H9 (cell line): ENCODE data around the gene NR1H4. TPM values are rescaled to one million over a fixed set of nuclear protein-coding genes. Genes with fewer than 3 reads are reported as not detected.

ENCODE experiments used
- DNase-seq: peaks from one replicate; pipeline ENCODE4 v3.0.0-alpha.2; 2017
- H2AFZ ChIP-seq: one replicate; pipeline ENCODE4 v1.6.1; 2013; ENCODE audit warnings: mild to moderate bottlenecking, low read length, control low read depth, moderate library complexity
- H2AK5ac ChIP-seq: 2 replicates; pipeline ENCODE4 v1.6.1; 2013; ENCODE audit warnings: low read length, control low read depth, mixed read lengths; ENCODE audit not compliant: insufficient read length
- H2BK120ac ChIP-seq: one replicate; pipeline ENCODE4 v1.6.1; 2013; ENCODE audit warnings: low read depth, mild to moderate bottlenecking, low read length, control low read depth, inconsistent platforms; ENCODE audit not compliant: poor library complexity, severe bottlenecking
- H2BK12ac ChIP-seq: 2 replicates; pipeline ENCODE4 v1.6.1; 2013; ENCODE audit warnings: low read length, control low read depth, mixed read lengths, low read depth; ENCODE audit not compliant: insufficient read length
- H2BK15ac ChIP-seq: 2 replicates; pipeline ENCODE4 v1.6.1; 2013; ENCODE audit warnings: low read depth, low read length, control low read depth
- H2BK20ac ChIP-seq: one replicate; pipeline ENCODE4 v1.6.1; 2013; ENCODE audit warnings: low read depth, mild to moderate bottlenecking, low read length, control low read depth, inconsistent platforms; ENCODE audit not compliant: poor library complexity, severe bottlenecking
- H2BK5ac ChIP-seq: 2 replicates; pipeline ENCODE4 v1.6.1; 2013; ENCODE audit warnings: low read length, control low read depth, mixed read lengths; ENCODE audit not compliant: insufficient read length
- H3K14ac ChIP-seq: 2 replicates; pipeline ENCODE4 v1.6.1; 2013; ENCODE audit warnings: low read length, control low read depth; ENCODE audit not compliant: insufficient read depth
- H3K18ac ChIP-seq: 2 replicates; pipeline ENCODE4 v1.6.1; 2013; ENCODE audit warnings: low read depth, mild to moderate bottlenecking, mixed read lengths, low read length, control low read depth; ENCODE audit not compliant: insufficient read length
- H3K23ac ChIP-seq: 2 replicates; pipeline ENCODE4 v1.6.1; 2013; ENCODE audit warnings: low read length, control low read depth, mixed read lengths, low read depth; ENCODE audit not compliant: insufficient read length
- H3K23me2 ChIP-seq: 2 replicates; pipeline ENCODE4 v1.6.1; 2013; ENCODE audit warnings: low read depth, mild to moderate bottlenecking, mixed read lengths, low read length, control low read depth; ENCODE audit not compliant: insufficient read length, poor library complexity, severe bottlenecking
- H3K27ac ChIP-seq: 2 replicates; pipeline ENCODE4 v1.5.1; 2013; ENCODE audit warnings: low read length, control low read depth, mixed read lengths, low read depth; ENCODE audit not compliant: insufficient read length
- H3K27me3 ChIP-seq: 2 replicates; pipeline ENCODE4 v1.6.1; 2013; ENCODE audit warnings: low read length, control low read depth, inconsistent platforms; ENCODE audit not compliant: insufficient read depth
- H3K4ac ChIP-seq: 2 replicates; pipeline ENCODE4 v1.6.1; 2013; ENCODE audit warnings: low read depth, mild to moderate bottlenecking, control low read depth, inconsistent platforms, low read length, moderate library complexity
- H3K4me1 ChIP-seq: 2 replicates; pipeline ENCODE4 v1.6.1; 2013; ENCODE audit warnings: low read length, control low read depth, inconsistent platforms; ENCODE audit not compliant: insufficient read depth
- H3K4me2 ChIP-seq: 2 replicates; pipeline ENCODE4 v1.6.1; 2013; ENCODE audit warnings: low read length, control low read depth, mixed read lengths; ENCODE audit not compliant: insufficient read length, insufficient read depth
- H3K56ac ChIP-seq: 2 replicates; pipeline ENCODE4 v1.6.1; 2013; ENCODE audit warnings: low read depth, mild to moderate bottlenecking, mixed read lengths, low read length, control low read depth; ENCODE audit not compliant: insufficient read length
- H3K79me1 ChIP-seq: 2 replicates; pipeline ENCODE4 v1.6.1; 2013; ENCODE audit warnings: low read depth, mild to moderate bottlenecking, moderate library complexity, low read length, control low read depth, inconsistent platforms; ENCODE audit not compliant: insufficient read depth, poor library complexity, severe bottlenecking
- H3K79me2 ChIP-seq: 2 replicates; pipeline ENCODE4 v1.6.1; 2013; ENCODE audit warnings: low read length, control low read depth, inconsistent platforms; ENCODE audit not compliant: insufficient read depth
- H3K9ac ChIP-seq: 2 replicates; pipeline ENCODE4 v1.6.1; 2013; ENCODE audit warnings: low read length, control low read depth, mixed read lengths; ENCODE audit not compliant: insufficient read length; ENCODE audit errors: extremely low read depth
- H3K9me3 ChIP-seq: one replicate; pipeline ENCODE4 v1.6.1; 2013; ENCODE audit warnings: low read depth, low read length, inconsistent platforms; ENCODE audit not compliant: control insufficient read depth
- H3T11ph ChIP-seq: one replicate; pipeline ENCODE4 v1.6.1; 2013; ENCODE audit warnings: mild to moderate bottlenecking, low read length, control low read depth, inconsistent platforms
- H4K20me1 ChIP-seq: one replicate; pipeline ENCODE4 v1.6.1; 2013; ENCODE audit not compliant: control insufficient read depth, insufficient read length, insufficient read depth
- H4K5ac ChIP-seq: 2 replicates; pipeline ENCODE4 v1.6.1; 2013; ENCODE audit warnings: low read depth, mild to moderate bottlenecking, mixed read lengths, low read length, control low read depth; ENCODE audit not compliant: insufficient read length
- H4K8ac ChIP-seq: replicated peaks from 2 replicates; pipeline ENCODE4 v1.6.1; 2013; ENCODE audit warnings: low read length, control low read depth, mixed read lengths, low read depth; ENCODE audit not compliant: insufficient read length
- H4K91ac ChIP-seq: 2 replicates; pipeline ENCODE4 v1.6.1; 2013; ENCODE audit warnings: low read depth, mild to moderate bottlenecking, moderate library complexity, mixed read lengths, low read length, control low read depth; ENCODE audit not compliant: insufficient read length
- H3K27ac Mint-ChIP-seq, 3 experiments: 2 replicates in 2 of 3; 3 replicates in 1 of 3; pipeline ENCODE4 v1.8.0; 2020 to 2021; ENCODE audit warnings: mixed read lengths in 3 of 3, mild to moderate bottlenecking in 1 of 3, moderate library complexity in 1 of 3
- H3K27me3 Mint-ChIP-seq: 2 replicates; pipeline ENCODE4 v1.8.0; 2021; ENCODE audit warnings: low read depth, mild to moderate bottlenecking, moderate library complexity, mixed read lengths
- H3K36me3 Mint-ChIP-seq, 3 experiments: 2 replicates in 2 of 3; 3 replicates in 1 of 3; pipeline ENCODE4 v1.8.0; 2020 to 2021; ENCODE audit warnings: low read depth in 3 of 3, mixed read lengths in 3 of 3; ENCODE audit not compliant: insufficient read depth in 1 of 3
- H3K4me1 Mint-ChIP-seq, 2 experiments: 2 replicates each; pipeline ENCODE4 v1.8.0; 2020; ENCODE audit warnings: mixed read lengths in 2 of 2
- H3K4me3 Mint-ChIP-seq, 2 experiments: 2 replicates in 1 of 2; 3 replicates in 1 of 2; pipeline ENCODE4 v1.8.0; 2020 to 2021; ENCODE audit warnings: mild to moderate bottlenecking in 2 of 2, mixed read lengths in 2 of 2, moderate library complexity in 1 of 2
- H3K9me3 Mint-ChIP-seq, 2 experiments: 2 replicates in 1 of 2; 3 replicates in 1 of 2; pipeline ENCODE4 v1.8.0; 2020; ENCODE audit warnings: mild to moderate bottlenecking in 2 of 2, mixed read lengths in 2 of 2, moderate library complexity in 1 of 2
- WGBS: extraction: QIAGEN DNeasy Blood & Tissue Kit; methylation state at CpG from one replicate; pipeline ENCODE4 v1.1.7; 2013; ENCODE audit warnings: missing lambda C conversion rate, low lambda C conversion rate, mixed read lengths; ENCODE audit not compliant: insufficient read length; ENCODE audit errors: extremely low coverage; 5-methylcytosine and 5-hydroxymethylcytosine counted together
- total RNA-seq: library from RNA; stranded (reverse); gene quantifications from 2 replicates; pipeline ENCODE4 v1.2.1, GENCODE V29; 2021
- TF ChIP-seq, protein P1 (sequence below): fragments of 200-600 bp; sonication (generic); conservative IDR thresholded peaks from 3 replicates; pipeline ENCODE4 v1.8.0; 2021; ENCODE audit warnings: antibody characterized with exemption, mild to moderate bottlenecking

NR1H4 gene
- total RNA-seq, 1 experiment from 2014 or later = not detected

- Mint-ChIP-seq H3K27ac (no peak overlapping the region), H3K27me3 (no peaks in the 10 kb centered on the region), H3K4me3 (no peak overlapping the region), H3K4me1 (no peaks in the 10 kb centered on the region), H3K9me3 (peaks cover 0 to 2% of the 10 kb centered on the region in 2 experiments; a peak in 3 of 5 replicates), H3K36me3 (no peaks in the 10 kb centered on the region; a peak in 2 of 7 replicates)
- Histone ChIP-seq H3K4ac (no peak overlapping the region), H2BK20ac (no peak overlapping the region), H2BK12ac (no peak overlapping the region), H3K23me2 (no peaks in the 10 kb centered on the region), H2BK5ac (no peak overlapping the region), H4K20me1 (no peaks in the 10 kb centered on the region), H3T11ph (no peak overlapping the region), H2AK5ac (no peak overlapping the region), H3K79me1 (no peaks in the 10 kb centered on the region), H3K4me1 (no peaks in the 10 kb centered on the region), H2BK120ac (no peak overlapping the region), H4K8ac (no peak overlapping the region), H2BK15ac (no peak overlapping the region), H3K79me2 (no peaks in the 10 kb centered on the region), H3K18ac (no peak overlapping the region), H4K5ac (no peak overlapping the region), H3K14ac (no peak overlapping the region), H3K56ac (no peak overlapping the region), H3K27ac (no peak overlapping the region), H3K9me3 (no peaks in the 10 kb centered on the region), H3K4me2 (no peak overlapping the region), H2AFZ (no peak overlapping the region), H4K91ac (no peak overlapping the region), H3K9ac (no peak overlapping the region), H3K27me3 (no peaks in the 10 kb centered on the region), H3K23ac (no peak overlapping the region)
- no peak for DNase-seq
- TF ChIP-seq, protein P1, sequence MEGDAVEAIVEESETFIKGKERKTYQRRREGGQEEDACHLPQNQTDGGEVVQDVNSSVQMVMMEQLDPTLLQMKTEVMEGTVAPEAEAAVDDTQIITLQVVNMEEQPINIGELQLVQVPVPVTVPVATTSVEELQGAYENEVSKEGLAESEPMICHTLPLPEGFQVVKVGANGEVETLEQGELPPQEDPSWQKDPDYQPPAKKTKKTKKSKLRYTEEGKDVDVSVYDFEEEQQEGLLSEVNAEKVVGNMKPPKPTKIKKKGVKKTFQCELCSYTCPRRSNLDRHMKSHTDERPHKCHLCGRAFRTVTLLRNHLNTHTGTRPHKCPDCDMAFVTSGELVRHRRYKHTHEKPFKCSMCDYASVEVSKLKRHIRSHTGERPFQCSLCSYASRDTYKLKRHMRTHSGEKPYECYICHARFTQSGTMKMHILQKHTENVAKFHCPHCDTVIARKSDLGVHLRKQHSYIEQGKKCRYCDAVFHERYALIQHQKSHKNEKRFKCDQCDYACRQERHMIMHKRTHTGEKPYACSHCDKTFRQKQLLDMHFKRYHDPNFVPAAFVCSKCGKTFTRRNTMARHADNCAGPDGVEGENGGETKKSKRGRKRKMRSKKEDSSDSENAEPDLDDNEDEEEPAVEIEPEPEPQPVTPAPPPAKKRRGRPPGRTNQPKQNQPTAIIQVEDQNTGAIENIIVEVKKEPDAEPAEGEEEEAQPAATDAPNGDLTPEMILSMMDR = no peak
- WGBS = no CpG with 5 or more reads among the region's 2 CpGs
Observed at GRCh38 chr12:100433701-100434100, 40.0 kb upstream of the NR1H4 start.
